ENCODE results near the gene EPHB2.

Gene EPHB2

DNA sequence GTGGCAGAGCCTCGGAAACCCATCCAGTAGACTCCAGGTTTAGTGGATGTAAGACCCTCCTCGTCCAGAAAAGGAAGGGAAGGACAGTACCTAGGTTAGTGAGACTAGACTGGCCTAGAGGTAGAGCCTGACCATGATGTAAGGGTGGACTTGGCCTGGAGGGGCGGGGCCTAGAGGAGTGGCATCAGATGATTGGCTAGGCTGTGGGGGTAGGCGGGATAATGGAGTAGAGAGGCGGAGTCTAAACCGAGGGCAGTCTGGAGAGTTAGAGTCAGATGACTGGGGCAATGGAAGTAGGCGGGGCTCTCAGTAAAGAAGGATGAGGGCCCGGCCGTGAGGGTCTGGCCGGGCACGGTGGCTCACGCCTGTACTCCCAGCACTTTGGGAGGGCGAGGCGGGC lies 70.1 kb downstream of the EPHB2 start:
- DNase-seq (ENCODE audit: low spot score): no peak

DNA sequence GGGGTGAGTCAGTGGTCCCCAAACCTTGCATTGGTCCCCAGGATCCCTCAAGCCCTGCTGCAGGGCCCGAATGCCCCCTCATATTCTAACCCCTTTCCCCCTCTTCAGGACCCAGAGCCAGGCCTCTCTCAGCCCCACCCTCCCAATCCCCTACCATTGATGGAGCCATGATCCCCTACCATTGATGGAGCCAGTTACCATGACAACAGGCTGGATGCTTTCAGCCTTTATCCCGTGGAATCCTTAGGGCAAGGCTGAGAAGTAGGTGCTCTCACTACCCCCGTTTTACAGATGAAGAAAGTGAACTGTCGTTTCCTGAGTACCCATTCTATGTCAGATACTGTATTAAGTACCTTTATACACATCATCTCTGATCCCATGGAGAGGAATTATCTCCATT lies 70.8 kb downstream of the EPHB2 start:
- DNase-seq (ENCODE audit: low spot score): no peak

DNA sequence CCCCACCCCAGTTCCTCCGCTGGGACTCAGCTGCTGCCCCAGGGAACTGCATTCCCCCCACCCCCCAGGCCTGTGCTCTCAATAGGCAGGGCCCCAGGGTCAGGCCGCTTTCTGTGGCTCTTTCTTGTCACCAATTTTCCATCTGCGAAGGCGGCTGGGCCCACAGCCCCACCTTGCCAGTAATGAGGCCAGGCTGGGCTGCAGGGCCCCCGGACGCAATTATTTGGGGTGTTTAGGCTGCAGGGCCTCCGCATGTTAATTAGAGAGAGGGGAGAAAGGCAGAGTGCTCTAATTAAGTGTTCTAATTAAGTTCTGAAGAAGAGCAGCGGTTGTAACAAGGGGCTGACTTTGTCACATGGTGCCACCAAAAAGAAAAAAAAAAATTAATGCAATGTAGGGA lies 71.8 kb downstream of the EPHB2 start:
- DNase-seq (ENCODE audit: low spot score): no peak

DNA sequence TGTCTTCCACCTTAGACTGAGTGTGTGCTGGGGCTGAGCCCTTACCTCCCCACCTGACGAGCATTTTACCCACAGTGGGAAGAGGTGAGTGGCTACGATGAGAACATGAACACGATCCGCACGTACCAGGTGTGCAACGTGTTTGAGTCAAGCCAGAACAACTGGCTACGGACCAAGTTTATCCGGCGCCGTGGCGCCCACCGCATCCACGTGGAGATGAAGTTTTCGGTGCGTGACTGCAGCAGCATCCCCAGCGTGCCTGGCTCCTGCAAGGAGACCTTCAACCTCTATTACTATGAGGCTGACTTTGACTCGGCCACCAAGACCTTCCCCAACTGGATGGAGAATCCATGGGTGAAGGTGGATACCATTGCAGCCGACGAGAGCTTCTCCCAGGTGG lies 73.7 kb downstream of the EPHB2 start:
- no peak for DNase-seq (ENCODE audit: low spot score)

DNA sequence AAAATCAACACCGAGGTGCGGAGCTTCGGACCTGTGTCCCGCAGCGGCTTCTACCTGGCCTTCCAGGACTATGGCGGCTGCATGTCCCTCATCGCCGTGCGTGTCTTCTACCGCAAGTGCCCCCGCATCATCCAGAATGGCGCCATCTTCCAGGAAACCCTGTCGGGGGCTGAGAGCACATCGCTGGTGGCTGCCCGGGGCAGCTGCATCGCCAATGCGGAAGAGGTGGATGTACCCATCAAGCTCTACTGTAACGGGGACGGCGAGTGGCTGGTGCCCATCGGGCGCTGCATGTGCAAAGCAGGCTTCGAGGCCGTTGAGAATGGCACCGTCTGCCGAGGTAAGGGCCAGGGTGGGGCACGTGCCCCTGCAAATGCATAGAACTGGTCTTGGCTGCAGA lies 74.1 kb downstream of the EPHB2 start:
- no peak for DNase-seq (ENCODE audit: low spot score)

DNA sequence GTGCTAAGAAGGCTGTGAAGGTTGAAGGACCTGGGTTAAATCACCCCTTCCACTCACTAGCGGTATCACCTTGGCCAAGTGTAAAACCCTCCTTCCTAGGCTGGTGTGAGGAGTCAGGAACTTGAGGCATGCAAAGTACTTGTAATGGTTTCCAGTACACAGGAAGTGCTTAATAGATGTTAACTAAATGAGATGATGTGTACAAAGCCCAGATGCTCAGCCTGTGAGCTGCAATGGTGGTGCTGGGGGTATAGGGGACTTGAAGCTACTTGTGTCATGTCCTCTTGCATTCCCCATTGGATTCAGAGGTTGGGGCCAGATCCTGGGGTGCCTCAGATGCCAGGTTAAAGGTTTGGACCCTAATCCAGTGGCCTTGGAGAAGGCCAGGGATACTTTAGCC lies 75.5 kb downstream of the EPHB2 start:
- DNase-seq (ENCODE audit: low spot score): no peak

DNA sequence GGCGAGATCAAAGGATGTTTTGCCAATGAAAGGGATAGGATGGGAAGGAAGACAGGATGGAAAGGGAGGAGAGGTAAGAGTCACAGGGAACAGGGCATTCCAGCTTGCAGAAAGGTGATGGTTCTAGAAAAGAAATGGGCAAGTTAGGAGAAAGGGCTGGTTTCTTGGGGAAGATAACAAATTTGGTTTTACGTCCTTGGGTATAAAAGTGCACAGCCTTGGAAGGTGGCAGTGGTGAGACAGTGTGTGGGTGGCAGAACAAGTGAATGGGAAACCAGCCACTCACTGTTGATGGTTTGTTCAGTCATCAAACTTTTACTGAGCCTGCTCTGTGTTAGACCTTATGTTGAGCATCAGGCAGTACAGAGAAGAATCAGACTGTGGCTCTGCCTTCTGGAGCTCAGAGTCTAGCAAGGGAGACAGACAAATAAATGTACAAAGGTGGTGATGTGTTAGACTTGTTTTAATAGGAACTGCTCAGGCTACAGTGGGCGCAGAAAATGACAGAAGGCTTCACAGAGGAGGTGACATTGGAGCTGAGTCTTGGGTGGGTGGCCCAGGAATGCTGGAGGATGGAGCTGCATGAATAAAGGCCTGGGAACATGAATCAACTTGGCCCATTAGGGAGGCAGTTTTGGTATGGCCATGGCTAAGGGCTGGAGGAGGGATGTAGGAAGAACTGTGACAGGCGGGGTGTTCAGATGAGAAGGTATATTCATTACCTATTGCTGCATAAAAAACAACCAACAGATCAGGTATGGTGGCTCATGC lies 76.3 kb downstream of the EPHB2 start:
- DNase-seq (ENCODE audit: low spot score): no peak

DNA sequence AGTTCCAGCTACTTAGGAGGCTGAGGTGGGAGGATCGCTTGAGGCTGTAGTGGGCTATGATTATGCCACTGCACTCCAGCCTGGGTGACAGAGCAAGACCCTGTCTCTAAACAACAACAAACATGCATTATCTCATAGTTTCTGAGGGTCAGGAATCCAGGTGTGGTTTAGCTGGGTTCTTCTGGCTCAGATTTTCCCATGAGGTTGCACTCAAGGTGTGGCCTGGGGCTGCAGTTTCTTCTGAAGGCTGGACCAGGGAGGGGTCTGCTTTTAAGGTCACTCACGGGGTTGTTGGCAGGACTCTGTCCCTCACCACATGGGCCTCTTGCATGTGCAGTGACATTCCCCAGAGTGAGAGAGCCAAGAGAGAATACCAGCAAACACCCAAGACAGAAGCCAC lies 77.0 kb downstream of the EPHB2 start:
- no peak for DNase-seq (ENCODE audit: low spot score)

DNA sequence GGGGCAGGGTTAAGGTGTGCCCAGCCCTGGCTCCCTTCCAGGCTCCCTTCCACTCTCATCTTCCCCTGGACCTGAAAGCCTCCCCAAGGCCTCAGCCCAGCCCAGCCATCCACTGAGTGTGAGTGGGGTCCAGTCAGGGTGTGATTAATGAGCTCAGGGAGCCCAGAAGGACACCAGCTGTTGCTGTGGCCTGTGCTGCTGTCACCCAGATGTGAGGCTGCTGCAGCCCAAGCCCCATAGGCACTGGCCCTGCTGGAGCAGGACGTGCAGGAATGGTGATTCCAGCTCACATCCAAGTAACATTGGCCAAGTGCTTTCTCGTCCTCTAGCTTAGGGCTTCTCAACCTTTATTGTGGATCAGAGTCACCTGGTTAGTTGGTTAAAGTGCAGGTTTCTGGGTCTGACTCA lies 77.6 kb downstream of the EPHB2 start:
- no peak for DNase-seq (ENCODE audit: low spot score)

DNA sequence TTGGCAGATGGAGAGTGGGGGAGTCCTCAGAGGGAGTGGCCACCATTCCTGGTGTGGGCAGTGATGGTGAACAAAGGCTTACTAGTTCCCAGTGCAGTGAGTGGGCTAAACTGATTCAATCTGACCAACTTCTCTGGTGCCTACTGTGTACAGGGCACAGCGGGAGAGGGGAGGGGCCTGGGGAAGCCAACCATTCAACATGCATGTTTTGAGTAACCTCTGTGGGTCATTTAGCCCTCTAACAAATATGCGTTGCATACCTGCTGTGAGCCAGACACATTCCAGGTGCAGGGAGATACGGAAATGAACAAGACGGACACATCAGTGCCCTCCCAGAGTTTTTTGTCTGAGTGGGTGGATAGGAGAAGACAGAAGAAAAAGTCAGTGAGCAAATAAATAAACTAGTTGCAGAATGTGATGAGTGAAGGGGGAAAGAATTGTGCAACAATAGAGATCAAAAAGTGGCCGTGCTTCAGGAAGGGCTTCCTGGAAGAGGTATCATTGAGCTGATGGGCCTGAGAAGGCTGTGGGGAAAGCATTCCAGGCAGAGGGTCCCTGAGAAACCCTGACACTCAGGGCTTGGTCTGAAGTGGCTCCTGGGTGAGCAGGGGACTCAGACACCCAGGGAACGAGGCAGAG lies 78.8 kb downstream of the EPHB2 start:
- DNase-seq (ENCODE audit: low spot score): no peak

DNA sequence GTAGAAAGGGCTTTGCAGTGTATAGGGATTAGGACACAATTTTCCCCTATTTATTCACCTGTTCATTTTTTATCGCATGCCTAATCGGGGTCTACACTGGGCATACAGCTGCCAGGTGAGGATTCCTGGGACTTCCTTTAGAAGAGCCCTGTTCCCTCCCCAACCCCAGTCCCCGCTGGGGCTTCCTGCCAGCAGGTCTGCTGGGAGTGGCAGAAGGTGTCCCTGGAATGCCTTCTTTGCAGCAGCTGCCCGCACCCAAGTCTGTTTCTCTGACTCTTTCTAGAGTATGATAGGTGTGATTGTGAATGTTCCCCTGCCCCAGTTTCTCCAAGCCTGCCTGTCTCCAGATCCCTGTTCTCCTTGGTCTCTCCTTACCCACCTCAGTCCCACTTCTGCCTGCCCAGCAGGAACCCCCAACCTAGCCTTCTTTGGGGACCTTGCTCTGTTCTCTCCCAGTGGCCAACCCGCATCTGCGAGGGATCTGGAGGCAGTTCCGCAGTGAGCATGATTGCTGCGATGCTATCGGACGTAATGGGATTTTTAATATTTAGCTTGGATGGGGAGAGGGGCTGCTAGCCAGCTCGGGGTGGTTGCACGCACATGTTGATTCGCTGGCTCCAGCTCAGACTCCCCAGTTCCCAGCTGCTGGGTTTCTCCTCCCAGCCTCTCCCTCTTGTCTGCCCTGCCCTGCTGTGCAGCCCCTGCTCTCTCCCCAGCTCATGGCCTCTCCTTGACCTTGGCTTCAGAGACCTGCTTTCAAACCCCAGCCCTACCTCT lies 79.8 kb downstream of the EPHB2 start:
- no peak for DNase-seq (ENCODE audit: low spot score)

DNA sequence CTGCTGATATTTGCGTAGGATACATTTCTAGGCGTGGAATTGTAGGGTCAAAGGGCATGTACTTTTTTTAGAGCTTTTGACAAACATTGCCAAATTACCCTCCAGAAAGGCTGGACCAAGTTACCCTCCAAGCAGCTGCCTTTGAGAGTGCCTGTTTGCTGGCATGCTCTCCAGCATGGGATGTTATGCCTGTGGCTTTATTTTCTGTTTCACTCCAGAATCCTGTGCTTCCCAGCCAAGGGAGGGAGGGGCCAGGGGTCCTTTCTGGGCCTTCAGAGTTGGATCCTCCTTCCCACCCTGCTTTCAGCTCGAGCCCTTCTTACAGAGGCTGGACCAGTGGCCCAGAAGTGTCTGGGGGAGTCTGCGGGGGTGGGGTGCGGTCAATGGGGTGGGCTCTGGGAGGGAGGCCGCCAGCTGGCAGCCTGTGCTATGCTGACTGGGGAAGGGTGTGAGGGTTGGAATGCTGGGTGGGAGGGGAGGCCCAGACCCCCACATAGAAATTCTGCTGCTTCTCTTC lies 81.2 kb downstream of the EPHB2 start:
- no peak for DNase-seq (ENCODE audit: low spot score)

DNA sequence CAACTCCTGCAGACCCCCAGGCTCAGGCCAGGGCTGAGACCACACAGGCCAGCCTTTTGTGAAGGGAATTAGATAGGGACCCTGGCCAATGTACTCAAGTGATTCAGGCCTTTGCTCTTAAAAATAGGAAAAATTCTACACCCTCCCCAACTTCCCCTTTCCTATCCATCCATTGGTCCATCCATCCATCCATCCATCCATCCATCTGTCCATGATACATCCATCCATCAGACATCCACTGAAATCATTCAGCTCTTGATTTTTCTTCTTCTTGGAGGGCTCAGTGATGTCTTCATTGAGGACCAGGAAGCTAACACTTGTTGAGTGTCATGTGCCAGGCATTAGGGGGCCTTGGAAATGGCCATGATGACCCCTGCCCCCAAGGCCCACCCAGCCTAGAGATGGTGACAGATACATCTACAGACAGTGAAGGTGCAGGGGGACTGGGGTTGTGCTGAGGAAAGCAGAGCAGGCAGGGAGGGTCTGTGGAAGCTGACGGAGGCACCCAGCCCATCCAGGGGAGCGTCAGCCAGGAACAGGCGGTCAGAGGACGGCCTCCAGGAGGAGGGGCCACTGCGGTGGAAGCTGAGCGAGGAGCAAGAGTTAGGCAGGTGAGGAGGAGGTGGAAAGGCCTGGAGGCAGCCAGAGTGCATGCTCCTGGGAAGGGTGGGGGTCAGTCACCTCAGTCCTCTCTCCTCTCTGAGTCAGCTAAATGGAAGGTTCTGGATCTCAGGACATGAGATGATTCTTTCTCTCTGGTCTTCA lies 81.9 kb downstream of the EPHB2 start:
- no peak for DNase-seq (ENCODE audit: low spot score)

DNA sequence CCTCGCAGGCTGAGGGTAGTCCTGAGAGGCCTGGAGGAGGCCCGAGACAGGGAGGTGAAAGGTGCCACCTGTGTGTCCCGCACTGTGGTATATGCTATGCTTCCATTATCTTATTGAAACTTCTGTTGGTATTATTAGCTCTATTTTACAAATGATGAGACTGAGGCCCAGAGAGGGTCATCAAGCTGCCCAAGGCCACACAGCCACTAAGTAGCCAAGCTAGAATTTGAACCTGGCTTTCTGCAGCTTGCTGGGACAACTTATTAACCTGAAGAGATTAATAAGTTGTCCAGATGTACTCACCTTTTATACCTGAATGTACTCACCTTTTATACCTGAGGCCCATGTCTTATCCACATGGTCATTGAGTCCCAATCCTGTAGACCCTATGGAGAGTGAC lies 83.0 kb downstream of the EPHB2 start:
- no peak for DNase-seq (ENCODE audit: low spot score)

DNA sequence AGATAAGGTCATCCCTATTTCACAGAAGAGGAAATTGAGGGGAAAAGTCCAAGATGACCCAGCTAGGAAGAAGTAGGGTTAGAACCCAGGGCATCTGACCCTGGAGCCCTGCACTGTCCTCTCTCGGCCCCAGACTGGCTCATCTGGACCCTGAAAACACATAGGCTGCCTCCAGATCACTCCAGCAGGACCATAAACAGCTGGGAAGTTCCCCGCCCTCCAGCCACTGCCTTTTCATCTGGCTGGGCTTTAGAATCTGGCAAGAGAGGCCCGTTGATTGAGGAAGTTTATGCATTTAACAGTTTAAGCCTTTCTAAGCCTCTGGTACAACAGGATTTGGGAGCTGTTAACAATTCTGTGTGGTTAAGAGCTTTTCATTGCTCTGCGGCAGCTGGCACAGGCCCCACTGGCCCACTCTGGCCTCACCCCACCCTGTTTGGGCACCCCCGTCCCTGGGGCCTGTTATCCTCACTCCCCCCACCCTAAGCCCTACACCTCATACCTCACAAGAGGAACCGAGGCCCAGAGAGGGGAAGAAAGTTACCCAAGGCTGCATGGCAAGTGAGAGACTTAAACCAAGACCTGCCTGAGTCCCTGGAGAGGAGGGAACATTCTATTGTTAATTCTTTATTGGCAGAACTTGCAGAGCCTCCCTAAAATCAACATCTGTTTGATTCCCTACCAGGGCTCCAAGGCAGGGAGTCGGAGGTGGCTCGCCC lies 84.2 kb downstream of the EPHB2 start:
- no peak for DNase-seq (ENCODE audit: low spot score)

DNA sequence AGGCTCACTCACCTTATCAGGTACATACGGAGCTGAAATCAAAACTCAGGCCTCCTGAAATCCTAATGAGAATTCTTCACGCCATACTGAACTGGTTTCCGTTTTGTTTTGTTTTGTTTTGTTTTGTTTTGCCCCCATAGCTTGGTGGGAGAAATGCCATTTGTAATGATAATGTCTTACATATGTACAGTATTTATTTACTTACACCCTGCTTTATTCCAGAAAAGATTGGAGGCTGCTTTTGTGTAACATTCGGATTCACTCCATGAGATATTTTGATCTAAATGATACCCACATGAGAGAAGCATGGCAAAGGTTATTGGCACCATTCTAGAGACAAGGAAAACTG lies 84.7 kb downstream of the EPHB2 start:
- DNase-seq (ENCODE audit: low spot score): no peak

DNA sequence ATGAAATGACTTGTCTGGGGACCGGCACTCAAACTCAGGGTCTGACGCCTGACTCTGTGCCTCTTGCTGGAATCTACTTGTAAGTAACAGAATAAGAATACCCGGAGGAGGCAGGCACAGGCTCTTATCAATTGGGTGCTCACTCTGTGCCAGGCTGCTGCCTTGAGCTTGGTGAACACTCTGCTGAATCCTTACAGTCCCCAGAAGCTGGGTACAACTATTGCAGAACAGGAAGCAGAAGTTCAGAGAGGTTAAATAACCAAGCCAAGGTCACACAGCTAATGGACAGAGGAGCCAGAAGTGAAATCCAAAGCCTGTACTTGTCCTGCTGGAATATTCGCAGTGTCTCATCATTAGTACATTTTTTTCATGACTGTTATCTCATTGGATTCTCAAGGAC lies 86.0 kb downstream of the EPHB2 start:
- no peak for DNase-seq (ENCODE audit: low spot score)

DNA sequence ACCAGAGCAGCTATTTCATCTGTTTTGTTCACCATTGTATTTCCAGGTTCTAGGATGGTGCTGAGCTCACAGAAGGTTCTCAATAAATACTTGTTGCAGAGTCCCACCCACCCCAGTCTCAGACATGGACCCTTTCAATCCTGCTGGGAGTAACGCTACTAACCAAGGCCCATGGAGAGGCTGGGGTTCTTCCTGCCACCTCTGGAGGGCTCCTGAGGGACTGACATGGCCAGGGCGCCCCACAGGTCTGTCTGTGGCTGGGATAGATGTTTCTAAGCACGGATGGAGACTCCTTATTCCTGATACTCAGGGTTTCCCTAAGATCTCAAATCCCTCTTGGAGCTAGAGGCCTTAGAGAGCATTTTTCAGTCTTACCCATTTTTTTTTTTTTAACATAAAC lies 87.4 kb downstream of the EPHB2 start:
- DNase-seq (ENCODE audit: low spot score): no peak

DNA sequence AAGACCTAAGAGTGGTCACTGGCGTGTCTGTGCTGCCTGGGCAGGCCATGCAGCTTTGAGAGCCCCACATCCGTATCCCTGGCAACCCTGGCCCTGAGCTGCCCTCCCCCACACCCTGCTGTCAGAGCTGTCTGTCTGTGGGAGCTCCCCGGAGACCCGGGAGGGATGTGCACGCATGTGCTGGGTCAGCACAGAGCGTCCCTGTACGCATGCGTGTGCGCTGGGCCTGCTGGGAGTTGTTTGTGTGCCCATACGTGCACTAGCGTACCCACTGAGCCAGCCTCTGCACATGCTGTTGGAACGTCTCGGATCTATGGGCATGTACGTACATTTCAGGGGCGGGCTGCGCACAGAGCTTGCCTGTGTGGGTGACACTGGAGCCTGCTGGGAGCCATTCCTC lies 89.3 kb downstream of the EPHB2 start:
- no peak for DNase-seq (ENCODE audit: low spot score)

DNA sequence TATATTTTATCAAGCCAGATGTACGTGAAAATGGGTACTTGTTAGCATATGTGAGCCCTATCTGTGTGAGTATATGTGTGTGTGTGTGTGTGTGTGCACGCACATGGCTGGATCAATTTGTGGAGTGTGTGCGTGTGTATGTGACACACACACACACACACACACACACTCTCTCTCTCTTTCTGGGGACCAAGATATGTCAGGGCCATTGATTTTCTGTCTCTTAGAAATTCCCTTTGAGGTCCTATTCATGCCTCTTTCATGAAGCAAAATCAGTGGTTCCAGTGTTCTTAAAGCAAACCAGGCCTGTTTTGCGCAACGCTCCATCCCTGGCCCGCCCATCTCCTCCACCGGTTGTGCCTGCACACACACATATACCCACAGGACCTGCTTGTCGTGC lies 90.0 kb downstream of the EPHB2 start:
- no peak for DNase-seq (ENCODE audit: low spot score)

DNA sequence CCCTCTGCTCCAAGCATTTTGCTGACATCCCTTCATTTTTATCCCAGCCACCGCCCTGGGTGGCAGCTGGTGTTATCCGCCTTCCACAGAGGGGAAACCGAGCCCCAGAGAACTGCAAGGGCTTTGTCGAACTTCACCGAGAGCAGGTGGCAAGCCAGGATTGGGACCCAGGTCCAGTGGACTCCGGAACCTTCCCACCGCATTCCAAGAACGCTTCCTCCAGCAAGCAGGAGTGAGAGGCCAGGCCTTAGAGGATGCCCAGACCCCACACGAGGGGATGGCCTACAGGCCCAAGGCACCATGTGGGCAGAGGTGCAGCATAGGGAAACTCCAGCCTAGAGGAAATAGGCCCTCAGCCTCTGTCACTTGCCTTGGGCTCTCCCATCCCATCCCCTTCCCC lies 90.7 kb downstream of the EPHB2 start:
- DNase-seq (ENCODE audit: low spot score): no peak

DNA sequence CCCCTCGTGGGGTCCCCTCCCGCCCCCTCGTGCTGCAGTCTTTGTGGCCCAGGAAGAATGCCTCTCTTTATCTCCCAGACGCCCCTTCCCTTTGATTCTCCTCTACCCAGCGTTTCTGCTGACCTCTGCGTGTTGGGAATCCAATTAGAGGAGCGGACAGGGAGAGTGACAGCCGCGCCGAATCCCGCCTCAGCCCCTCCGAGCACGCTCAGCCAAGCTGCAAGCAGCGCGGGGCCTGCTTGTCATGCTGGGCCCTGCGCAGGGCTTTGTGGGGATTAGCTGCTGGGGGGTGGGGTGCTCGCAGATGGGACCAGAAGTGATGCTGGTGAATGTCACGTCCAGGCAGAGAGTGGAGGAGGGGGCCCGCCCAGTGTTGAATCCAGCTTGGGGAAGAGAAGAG lies 91.1 kb downstream of the EPHB2 start:
- DNase-seq (ENCODE audit: low spot score): no peak
